Heart right ventricle (tissue), 16 donors: ENCODE data around the gene UBE3A. TPM values are rescaled to one million over a fixed set of nuclear protein-coding genes. Genes with fewer than 3 reads are reported as not detected.

Experiments
- ATAC-seq, 8 donors: fragments of 200-7000 bp; cut with Tn5 transposase; one replicate each; pipeline ENCODE4 v1.9.1; 2020; ENCODE audit warnings: mild to moderate bottlenecking in 8 of 8, moderate library complexity in 8 of 8, moderate number of reproducible peaks in 1 of 8
- DNase-seq, 2 donors: peaks; one replicate each; pipeline ENCODE4 v3.0.0-alpha.2; 2020
- H3K27ac ChIP-seq, 10 donors: fragments of 200-600 bp; sonication (generic) in 2 of 10; one replicate each; pipeline versions ENCODE4 v1.5.0 to v1.8.0; 2020 to 2022; ENCODE audit warnings: mild to moderate bottlenecking in 3 of 10
- H3K27me3 ChIP-seq, 7 donors: fragments of 200-600 bp; one replicate each; pipeline ENCODE4 v1.8.0; 2021 to 2022; ENCODE audit warnings: mild to moderate bottlenecking in 2 of 7
- H3K36me3 ChIP-seq, 9 donors: fragments of 200-600 bp; sonication (generic) in 1 of 9; one replicate each; pipeline versions ENCODE4 v1.5.0 to v1.8.0; 2020 to 2022; ENCODE audit warnings: mild to moderate bottlenecking in 2 of 9
- H3K4me1 ChIP-seq, 9 donors: fragments of 200-600 bp; sonication (generic) in 1 of 9; one replicate each; pipeline versions ENCODE4 v1.5.0 to v1.8.0; 2020 to 2022; ENCODE audit warnings: mild to moderate bottlenecking in 4 of 9
- H3K4me3 ChIP-seq, 10 donors: fragments of 200-600 bp; sonication (generic) in 2 of 10; one replicate each; pipeline versions ENCODE4 v1.5.0 to v1.8.0; 2020 to 2022; ENCODE audit warnings: mild to moderate bottlenecking in 7 of 10, moderate library complexity in 2 of 10
- H3K9me3 ChIP-seq, 11 donors: fragments of 200-600 bp in 10 of 11; sonication (generic) in 2 of 11; one replicate each; pipeline versions ENCODE4 v1.5.0 to v1.8.0; 2013 to 2022; ENCODE audit warnings: mild to moderate bottlenecking in 2 of 11, control low read depth in 1 of 11, moderate library complexity in 1 of 11
- CTCF ChIP-seq, 9 donors: fragments of 200-600 bp; sonication (generic) in 2 of 9; IDR thresholded peaks; one replicate each; pipeline versions ENCODE4 v1.5.0 to v1.8.0; 2021 to 2022; ENCODE audit warnings: antibody characterized with exemption in 9 of 9, mild to moderate bottlenecking in 5 of 9, moderate library complexity in 1 of 9
- WGBS, 2 donors: extraction: QIAGEN DNeasy Blood & Tissue Kit; methylation state at CpG; one replicate each; pipeline ENCODE4 v1.1.7; 2013; ENCODE audit warnings: inconsistent platforms in 1 of 2; 5-methylcytosine and 5-hydroxymethylcytosine counted together
- intact Hi-C, 10 donors: fragments of 100-400 bp; cut with DNase I; formaldehyde crosslinking; loops; one replicate each; pipeline versions ENCODE4 v1.11.1 to v1.14.2; 2022
- polyA plus RNA-seq, 2 donors: library from polyadenylated mRNA; stranded (reverse); fragments of 200-250 nt; gene quantifications; one replicate each; pipeline ENCODE4 v1.2.3, GENCODE V29; 2013
- total RNA-seq, 10 donors: library from RNA; stranded (reverse); fragmentation: NEBNext Ultra II Directional in 3 of 10; extraction: Animal tissue kit (Norgen Biotek cat#: 25700) in 3 of 10; gene quantifications; one replicate each; pipeline versions ENCODE4 v1.2.1 to v1.2.4, GENCODE V29; 2021 to 2023
- donor health status: Arrhythmogenic right ventricular cardiomyopathy.
- donor health status: ischemic (EF 13 %, LVEDD 7.1; RV severe dilation, severe dysfunction).
- donor health status: healthy with polysubstance abuse.
- donor health status: DM: no; HTN: yes; CAD: no.
- donor health status: DM: no; HTN: no; CAD: no.
- donor health status: ischemic (EF 25% LVEDD 6.9; RV normal size, moderate dysfunction).
- donor health status: ischemic (EF 25% LVEDD 5.7; RV mildly dilated, moderate dysfunction).
- donor health status: healthy.
- donor health status: DM: yes; HTN: yes; CAD: no.
- donor health status: Ischemic cardiomyopathy.
- donor health status: ischemic (EF 35%, LVEDD 5.7; RV mildly dilated, moderate dysfunction).
- donor health status: nonischemic (EF 11% LVEDD 7.7; RV severe dilation, severe dysfunction).
- donor health status: DM: yes; HTN: yes; CAD: no.
- donor health status: PGD.
- donor health status: ischemic (EF 29% LVEDD 5.4; RV normal size, mild dysfunction).
- donor health status: nonischemic (EF 23%, LVEDD 6.1; RV moderate dilation, normal function).

UBE3A gene
- total and polyA plus RNA-seq, 12 donors: 24.2 to 146 (median 108) TPM

GRCh38 chr15:25323420-25323819 lies 115.4 kb downstream of the UBE3A start:
- Histone ChIP-seq H3K4me1 (peaks cover 0 to 6% (median 0%) of the 10 kb centered on the region in 9 donors), H3K9me3 (peaks cover 0 to 42% (median 9%) of the 10 kb centered on the region in 11 donors), H3K36me3 (peaks cover 0 to 3% (median 0%) of the 10 kb centered on the region in 9 donors), H3K4me3 (no peak overlapping the region), H3K27ac (no peak overlapping the region), H3K27me3 (no peaks in the 10 kb centered on the region)
- ATAC-seq (no peak), DNase-seq (no peak)
- 3 to 31% methylated on average over 1 of the region's 1 CpG for WGBS, 2 donors
- TF ChIP-seq CTCF (IDR thresholded peaks at IDR 0.05): no peak
- intact Hi-C loops: no loop called here

GRCh38 chr15:25287823-25288222 lies 151.0 kb downstream of the UBE3A start:
- no peaks in the 10 kb centered on the region for H3K27me3 ChIP-seq
- H3K9me3 ChIP-seq: peaks cover 0 to 47% (median 5%) of the 10 kb centered on the region in 11 donors
- H3K4me1 ChIP-seq: no peaks in the 10 kb centered on the region
- H3K27ac ChIP-seq: no peak overlapping the region
- 65 to 70% methylated on average over 3 of the region's 3 CpGs for WGBS, 2 donors
- no peak overlapping the region for H3K4me3 ChIP-seq
- intact Hi-C loops: no loop called here
- DNase-seq (no peak), ATAC-seq (no peak)
- TF ChIP-seq CTCF (IDR thresholded peaks at IDR 0.05): no peak
- no peaks in the 10 kb centered on the region for H3K36me3 ChIP-seq
